Measurements from ENCODE around the gene TPSG1.
"Not testable (repeated sequence)": the region's sequence is repeated elsewhere in the genome, so short reads cannot be mapped to it uniquely, and the experiment has no call there.

DNA sequence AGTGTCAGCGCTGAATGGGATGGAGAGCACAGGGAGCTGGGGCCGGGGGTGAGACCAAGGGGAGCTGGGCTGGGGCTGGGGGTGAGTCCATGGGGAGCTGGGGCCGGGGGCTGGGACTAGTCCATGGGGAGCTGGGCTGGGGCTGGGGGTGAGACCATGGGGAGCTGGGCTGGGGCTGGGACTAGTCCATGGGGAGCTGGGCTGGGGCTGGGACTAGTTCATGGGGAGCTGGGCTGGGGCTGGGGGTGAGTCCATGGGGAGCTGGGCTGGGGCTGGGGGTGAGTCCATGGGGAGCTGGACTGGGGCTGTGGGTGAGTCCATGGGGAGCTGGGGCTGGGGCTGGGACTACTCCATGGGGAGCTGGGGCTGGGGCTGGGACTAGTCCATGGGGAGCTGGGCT lies 29.8 kb upstream of the TPSG1 start:
- TF ChIP-seq, protein P1, sequence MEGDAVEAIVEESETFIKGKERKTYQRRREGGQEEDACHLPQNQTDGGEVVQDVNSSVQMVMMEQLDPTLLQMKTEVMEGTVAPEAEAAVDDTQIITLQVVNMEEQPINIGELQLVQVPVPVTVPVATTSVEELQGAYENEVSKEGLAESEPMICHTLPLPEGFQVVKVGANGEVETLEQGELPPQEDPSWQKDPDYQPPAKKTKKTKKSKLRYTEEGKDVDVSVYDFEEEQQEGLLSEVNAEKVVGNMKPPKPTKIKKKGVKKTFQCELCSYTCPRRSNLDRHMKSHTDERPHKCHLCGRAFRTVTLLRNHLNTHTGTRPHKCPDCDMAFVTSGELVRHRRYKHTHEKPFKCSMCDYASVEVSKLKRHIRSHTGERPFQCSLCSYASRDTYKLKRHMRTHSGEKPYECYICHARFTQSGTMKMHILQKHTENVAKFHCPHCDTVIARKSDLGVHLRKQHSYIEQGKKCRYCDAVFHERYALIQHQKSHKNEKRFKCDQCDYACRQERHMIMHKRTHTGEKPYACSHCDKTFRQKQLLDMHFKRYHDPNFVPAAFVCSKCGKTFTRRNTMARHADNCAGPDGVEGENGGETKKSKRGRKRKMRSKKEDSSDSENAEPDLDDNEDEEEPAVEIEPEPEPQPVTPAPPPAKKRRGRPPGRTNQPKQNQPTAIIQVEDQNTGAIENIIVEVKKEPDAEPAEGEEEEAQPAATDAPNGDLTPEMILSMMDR (conservative IDR thresholded peaks at IDR 0.05; ENCODE audit: low read depth, low read length), result not testable (repeated sequence)
- not testable (repeated sequence) for TF ChIP-seq EZH2 (IDR thresholded peaks at IDR 0.05; ENCODE audit: borderline replicate concordance, low read depth, low read length, poor library complexity, severe bottlenecking)

Measured in A673 (cell line).